ENCODE data around the gene TRPV6.

Gene TRPV6

GRCh38 chr7:142886866-142887265 lies 1.3 kb upstream of the TRPV6 start:
- TF ChIP-seq ZFX (IDR thresholded peaks at IDR 0.05; ENCODE audit: borderline replicate concordance) (no peak), CTCF (IDR thresholded peaks at IDR 0.05) (no peak)

GRCh38 chr7:142884286-142884640 lies 1.3 kb downstream of the TRPV6 start:
- TF ChIP-seq CTCF (IDR thresholded peaks at IDR 0.05) (no peak), ZFX (IDR thresholded peaks at IDR 0.05; ENCODE audit: borderline replicate concordance) (no peak)
- no peak overlapping the region for H3K27ac ChIP-seq

More at GRCh38 chr7:142886866-142887265, 1.3 kb upstream of the TRPV6 start:
- H3K27ac ChIP-seq, result no peak overlapping the region

- H3K27ac ChIP-seq, result no peak overlapping the region
- no peak for TF ChIP-seq CTCF (IDR thresholded peaks at IDR 0.05)
- TF ChIP-seq ZFX (IDR thresholded peaks at IDR 0.05; ENCODE audit: borderline replicate concordance), result no peak
These were observed 1.8 kb downstream of the TRPV6 start for GRCh38 chr7:142883571-142884285.

- H3K27ac ChIP-seq, result no peak overlapping the region
- TF ChIP-seq CTCF (IDR thresholded peaks at IDR 0.05) (no peak), ZFX (IDR thresholded peaks at IDR 0.05; ENCODE audit: borderline replicate concordance) (no peak)
These were observed 2.4 kb downstream of the TRPV6 start for GRCh38 chr7:142883145-142883544.

- TF ChIP-seq ZFX (IDR thresholded peaks at IDR 0.05; ENCODE audit: borderline replicate concordance), result no peak
- TF ChIP-seq CTCF (IDR thresholded peaks at IDR 0.05), result no peak
These were observed 3.2 kb downstream of the TRPV6 start for GRCh38 chr7:142882338-142882678.

GRCh38 chr7:142881586-142882337 lies 3.8 kb downstream of the TRPV6 start:
- no peak overlapping the region for H3K27ac ChIP-seq
- TF ChIP-seq CTCF (IDR thresholded peaks at IDR 0.05) (no peak), ZFX (IDR thresholded peaks at IDR 0.05; ENCODE audit: borderline replicate concordance) (no peak)

More at GRCh38 chr7:142882338-142882678, 3.2 kb downstream of the TRPV6 start:
- H3K27ac ChIP-seq, result no peak overlapping the region

- no peak overlapping the region for H3K27ac ChIP-seq
- peak; percentile 93 for TF ChIP-seq CTCF (IDR thresholded peaks at IDR 0.05)
- no peak for TF ChIP-seq ZFX (IDR thresholded peaks at IDR 0.05; ENCODE audit: borderline replicate concordance)
These were observed 4.6 kb downstream of the TRPV6 start for GRCh38 chr7:142880876-142881505.
